HG03060 (cell line): Measurements from ENCODE around the gene USP38.
"Not testable (repeated sequence)": the region's sequence is repeated elsewhere in the genome, so short reads cannot be mapped to it uniquely, and the experiment has no call there.

ENCODE experiments used
- ATAC-seq: cut with Tn5 transposase; IDR thresholded peaks from one replicate; pipeline ENCODE4 v1.9.1; 2021; ENCODE audit warnings: low read depth, moderate number of reproducible peaks; ENCODE audit not compliant: unreplicated experiment

USP38 gene

DNA sequence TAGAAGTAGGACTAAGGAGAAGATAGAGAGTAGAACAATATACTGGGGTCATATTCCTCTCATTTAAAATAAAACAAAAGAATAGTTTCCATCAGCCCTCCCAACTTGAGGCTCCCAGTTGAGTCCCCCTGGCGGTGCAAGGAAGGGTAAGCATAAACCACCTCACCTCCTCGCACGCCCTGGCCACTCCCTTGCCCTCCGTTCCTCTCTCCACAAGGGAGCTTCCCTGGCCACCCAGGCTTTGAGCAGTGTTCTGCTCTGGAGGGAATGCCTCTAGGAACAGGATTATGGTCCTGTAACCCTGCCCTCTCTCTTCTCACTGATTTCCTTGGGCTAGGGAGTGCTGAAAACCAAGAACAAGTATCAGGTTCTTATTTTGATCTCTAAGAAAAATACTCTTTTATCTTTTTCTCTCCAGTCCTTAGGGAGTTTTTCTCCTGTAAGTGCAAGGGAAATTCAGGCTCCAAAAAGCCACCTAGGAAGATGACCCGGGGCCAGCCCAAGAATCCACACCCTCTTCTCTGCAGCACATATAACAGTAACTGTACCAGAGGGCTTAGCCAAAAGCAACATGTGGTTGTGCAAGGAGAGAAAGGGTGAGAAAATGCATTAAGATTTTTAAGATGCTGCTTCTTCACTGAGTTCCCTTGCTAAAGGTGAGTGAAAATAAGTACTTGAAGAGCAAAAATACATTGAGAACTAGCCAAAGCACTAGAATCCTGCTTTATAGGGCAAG lies 69.9 kb downstream of the USP38 start:
- no peak for ATAC-seq

- ATAC-seq, result no peak
Measured at GRCh38 chr4:143256456-143256855, 71.7 kb downstream of the USP38 start.

- ATAC-seq, result no peak
Measured at GRCh38 chr4:143257356-143257755, 72.6 kb downstream of the USP38 start.

DNA sequence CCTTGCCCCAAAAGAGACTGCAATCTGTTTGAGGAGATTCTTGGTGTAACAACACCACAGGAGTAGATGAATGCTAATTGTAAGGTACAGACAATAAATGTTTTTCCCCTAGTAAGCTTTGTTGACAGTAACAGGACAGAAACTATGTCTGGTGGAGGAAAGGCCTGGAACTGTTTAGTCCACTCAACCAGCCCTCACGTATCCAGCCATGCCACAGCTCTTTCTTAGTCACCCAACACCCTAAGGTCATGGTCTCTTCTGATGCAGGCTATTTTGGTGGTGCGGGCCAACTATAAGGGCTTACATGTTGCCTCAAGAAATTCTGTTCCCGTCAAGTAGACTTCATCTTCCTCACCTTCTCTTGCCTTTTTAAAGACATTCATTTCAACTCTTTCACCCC lies 76.0 kb downstream of the USP38 start:
- no peak for ATAC-seq

DNA sequence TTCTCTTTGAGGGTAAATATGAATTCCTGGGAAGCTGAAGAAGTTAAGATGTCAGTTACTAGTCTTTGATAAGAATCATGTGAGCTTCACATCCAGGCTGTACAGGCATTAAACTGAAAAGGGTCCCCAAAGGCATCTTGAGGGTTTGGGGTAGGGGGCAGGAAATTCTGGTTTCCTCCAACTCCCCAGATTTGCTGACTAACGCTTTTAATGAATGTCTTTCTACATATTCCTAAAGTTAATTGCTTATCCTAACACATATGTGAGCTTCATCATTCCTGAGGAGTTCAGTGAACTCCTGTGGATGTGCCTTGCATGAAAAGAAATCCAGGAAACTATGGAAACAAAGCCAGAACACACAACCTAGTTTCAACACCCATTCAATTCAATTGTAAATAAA lies 78.1 kb downstream of the USP38 start:
- ATAC-seq, result no peak

DNA sequence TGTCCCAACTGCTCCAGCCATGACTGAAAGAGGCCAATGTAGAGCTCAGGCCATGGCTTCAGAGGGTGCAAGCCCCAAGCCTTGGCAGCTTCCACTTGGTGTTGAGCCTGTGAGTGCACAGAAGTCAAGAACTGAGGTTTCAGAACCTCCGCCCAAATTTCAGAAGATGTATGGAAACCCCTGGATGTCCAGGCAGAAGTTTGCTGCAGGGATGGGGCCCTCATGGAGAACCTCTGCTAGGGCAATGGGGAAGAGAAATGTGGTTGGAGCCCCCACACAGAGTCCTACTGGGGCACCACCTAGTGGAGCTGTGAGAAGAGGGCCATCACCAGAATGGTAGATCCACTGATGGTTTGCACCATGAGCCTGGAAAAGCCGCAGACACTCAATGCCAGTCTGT lies 83.0 kb downstream of the USP38 start:
- not testable (repeated sequence) for ATAC-seq

- ATAC-seq, result no peak
Measured at GRCh38 chr4:143270256-143270838, 85.6 kb downstream of the USP38 start.
